Neuronal stem cell (in vitro differentiated cells): ENCODE measurements around the gene H2BW1.
"Not testable (repeated sequence)": the region's sequence is repeated elsewhere in the genome, so short reads cannot be mapped to it uniquely, and the experiment has no call there.

ENCODE experiments used
- DNase-seq: peaks from one replicate; pipeline ENCODE4 v3.0.0-alpha.2; 2013; ENCODE audit warnings: low spot score
- H2AFZ ChIP-seq: one replicate; pipeline ENCODE4 v1.6.1; 2013; ENCODE audit warnings: mild to moderate bottlenecking, low read length, inconsistent platforms
- H2AK5ac ChIP-seq: 2 replicates; pipeline ENCODE4 v1.6.1; 2013; ENCODE audit warnings: low read depth, mild to moderate bottlenecking, inconsistent platforms, low read length, moderate library complexity, mixed read lengths
- H2BK120ac ChIP-seq: 2 replicates; pipeline ENCODE4 v1.6.1; 2013; ENCODE audit warnings: low read depth, mild to moderate bottlenecking, inconsistent platforms, low read length, moderate library complexity, mixed read lengths
- H2BK12ac ChIP-seq: one replicate; pipeline ENCODE4 v1.6.1; 2013; ENCODE audit warnings: low read length, inconsistent platforms
- H2BK15ac ChIP-seq: 2 replicates; pipeline ENCODE4 v1.6.1; 2013; ENCODE audit warnings: mild to moderate bottlenecking, low read length, inconsistent platforms, mixed read lengths
- H2BK5ac ChIP-seq: one replicate; pipeline ENCODE4 v1.6.1; 2013; ENCODE audit warnings: inconsistent platforms, mild to moderate bottlenecking, low read length, moderate library complexity
- H3K14ac ChIP-seq: one replicate; pipeline ENCODE4 v1.6.1; 2013; ENCODE audit warnings: low read length, inconsistent platforms
- H3K18ac ChIP-seq: 2 replicates; pipeline ENCODE4 v1.6.1; 2013; ENCODE audit warnings: low read length, inconsistent platforms
- H3K23ac ChIP-seq: 2 replicates; pipeline ENCODE4 v1.6.1; 2013; ENCODE audit warnings: low read depth, mild to moderate bottlenecking, mixed read lengths, low read length, inconsistent platforms; ENCODE audit not compliant: poor library complexity
- H3K27ac ChIP-seq: replicated peaks from 3 replicates; pipeline ENCODE4 v1.5.1; 2013; ENCODE audit warnings: low read length, inconsistent platforms
- H3K27me3 ChIP-seq, 3 experiments: 2 replicates each; pipeline ENCODE4 v1.6.1; 2013; ENCODE audit warnings: low read length in 3 of 3, mild to moderate bottlenecking in 2 of 3, inconsistent platforms in 1 of 3, low read depth in 1 of 3, mixed read lengths in 1 of 3, moderate library complexity in 1 of 3; ENCODE audit not compliant: control insufficient read depth in 3 of 3, insufficient read depth in 3 of 3
- H3K36me3 ChIP-seq, 2 donors: replicated peaks in 1 of 2; 2 replicates each; pipeline ENCODE4 v1.6.1; 2013; ENCODE audit warnings: low read length in 2 of 2; ENCODE audit not compliant: control insufficient read depth in 2 of 2, insufficient read depth in 2 of 2
- H3K4ac ChIP-seq: 2 replicates; pipeline ENCODE4 v1.6.1; 2013; ENCODE audit warnings: inconsistent platforms, mild to moderate bottlenecking, low read length, moderate library complexity
- H3K4me1 ChIP-seq, 2 donors: 1 replicate in 1 of 2; 2 replicates in 1 of 2; pipeline ENCODE4 v1.6.1; 2013; ENCODE audit warnings: low read length in 2 of 2, low read depth in 1 of 2; ENCODE audit not compliant: control insufficient read depth in 2 of 2, insufficient read depth in 1 of 2
- H3K4me2 ChIP-seq: one replicate; pipeline ENCODE4 v1.6.1; 2013; ENCODE audit warnings: mild to moderate bottlenecking, low read length, inconsistent platforms; ENCODE audit not compliant: insufficient read depth, poor library complexity, severe bottlenecking
- H3K4me3 ChIP-seq, 2 donors: 2 replicates each; pipeline ENCODE4 v1.5.1; 2013; ENCODE audit warnings: low read length in 2 of 2, mild to moderate bottlenecking in 2 of 2, inconsistent platforms in 1 of 2, moderate library complexity in 1 of 2
- H3K79me1 ChIP-seq: one replicate; pipeline ENCODE4 v1.6.1; 2013; ENCODE audit warnings: low read depth, mild to moderate bottlenecking, inconsistent platforms, low read length, moderate library complexity
- H3K9ac ChIP-seq: one replicate; pipeline ENCODE4 v1.6.1; 2013; ENCODE audit warnings: mild to moderate bottlenecking, low read depth, low read length, inconsistent platforms; ENCODE audit not compliant: poor library complexity
- H3K9me3 ChIP-seq, 2 donors: replicated peaks in 1 of 2; 2 replicates each; pipeline versions ENCODE3 to v1.6.1; 2013; ENCODE audit warnings: low read length in 2 of 2, mild to moderate bottlenecking in 2 of 2, inconsistent platforms in 1 of 2, low read depth in 1 of 2, mixed read lengths in 1 of 2, moderate library complexity in 1 of 2; ENCODE audit not compliant: control insufficient read depth in 2 of 2, insufficient read depth in 1 of 2
- H4K8ac ChIP-seq: one replicate; pipeline ENCODE4 v1.6.1; 2013; ENCODE audit warnings: low read depth, mild to moderate bottlenecking, inconsistent platforms, low read length, moderate library complexity
- H4K91ac ChIP-seq: one replicate; pipeline ENCODE4 v1.6.1; 2013; ENCODE audit warnings: low read length, low read depth, mild to moderate bottlenecking, inconsistent platforms; ENCODE audit not compliant: poor library complexity
- WGBS, 2 donors: extraction: QIAGEN DNeasy Blood & Tissue Kit; methylation state at CpG; one replicate each; pipeline ENCODE4 v1.1.7; 2013; ENCODE audit warnings: missing lambda C conversion rate in 2 of 2, mixed read lengths in 1 of 2; ENCODE audit not compliant: insufficient read length in 2 of 2, insufficient replicate concordance in 1 of 2; ENCODE audit errors: extremely low coverage in 2 of 2; 5-methylcytosine and 5-hydroxymethylcytosine counted together

Gene H2BW1

DNA sequence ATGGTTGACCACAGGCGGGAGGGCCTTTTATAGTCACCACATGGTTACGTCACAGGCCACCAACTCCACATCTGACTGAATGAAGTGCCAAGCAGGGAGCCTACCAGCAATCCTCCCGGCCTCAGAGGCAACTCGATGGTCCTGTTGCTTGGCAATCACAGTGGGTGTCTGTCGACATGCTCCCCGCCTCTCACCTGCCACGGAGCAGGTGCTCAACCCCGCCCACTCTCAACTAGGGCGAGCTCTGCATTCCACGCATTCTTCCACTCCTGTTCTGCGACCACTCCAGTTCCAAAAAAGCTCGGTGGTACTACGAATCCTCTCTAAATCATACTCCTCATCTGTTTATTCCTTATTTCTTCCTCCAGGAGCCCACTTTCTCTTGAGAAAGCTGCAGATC is 30.0 kb downstream of the H2BW1 start:
- H4K91ac ChIP-seq, H2BK12ac ChIP-seq, H2AK5ac ChIP-seq, H3K4me1 ChIP-seq, H3K23ac ChIP-seq, H3K4me3 ChIP-seq, H3K4ac ChIP-seq, H3K9ac ChIP-seq, H2AFZ ChIP-seq, H3K27me3 ChIP-seq, DNase-seq, H2BK5ac ChIP-seq, H4K8ac ChIP-seq, H3K14ac ChIP-seq, H3K79me1 ChIP-seq, H2BK15ac ChIP-seq, H3K4me2 ChIP-seq, H3K36me3 ChIP-seq, H3K18ac ChIP-seq, H3K9me3 ChIP-seq, H3K27ac ChIP-seq, H2BK120ac ChIP-seq: not testable (repeated sequence)
- no CpG with 5 or more reads among the region's 13 CpGs for WGBS, 2 donors

DNA sequence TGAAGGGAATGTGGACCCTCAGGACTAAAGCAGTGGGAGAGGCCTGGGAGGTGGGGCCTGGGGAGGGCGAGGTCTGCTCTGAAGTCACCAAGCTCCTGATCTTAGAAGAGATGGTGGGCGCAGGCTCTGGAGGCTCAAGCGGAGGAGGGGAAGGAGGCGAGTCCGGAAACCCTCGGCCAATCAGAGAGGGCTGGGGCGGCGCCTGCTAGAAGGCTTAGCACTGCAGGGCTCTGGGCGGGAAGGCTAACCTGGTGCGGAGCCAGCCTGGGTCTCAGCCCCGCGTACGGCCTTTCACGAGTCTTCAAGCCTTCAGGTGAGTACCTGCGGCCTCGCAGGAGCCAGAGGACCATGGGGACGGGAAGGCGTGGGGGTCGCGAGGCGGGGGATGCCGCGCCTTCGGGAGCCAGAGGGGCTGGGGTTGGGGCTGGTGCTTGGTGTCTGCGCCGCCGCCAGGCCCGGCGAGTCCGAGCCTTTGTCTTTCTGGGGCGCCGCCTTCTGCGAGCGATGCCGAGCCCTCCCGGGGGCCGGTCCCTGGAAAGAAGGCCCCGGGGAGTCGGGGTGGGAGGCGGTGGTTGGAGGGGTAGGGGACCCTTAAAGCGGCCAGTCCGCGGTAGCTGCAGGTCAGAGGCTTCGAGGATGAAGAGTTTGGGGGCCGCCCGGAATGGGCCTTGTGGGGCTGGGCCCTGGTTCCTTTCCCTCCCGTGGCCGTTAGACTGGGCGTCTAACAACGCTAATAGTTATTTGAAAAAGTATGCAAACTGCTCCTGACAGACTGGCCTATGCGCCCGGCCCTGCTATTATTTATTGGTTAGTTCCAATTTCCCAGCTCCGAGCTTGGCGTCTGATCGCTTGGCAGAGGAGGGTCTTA is 50.9 kb downstream of the H2BW1 start, which contains the start of gene TMSB15B:
TSS of gene TMSB15B (plus strand) at position 217 of the 868 bp plus-strand sequence.
- not testable (repeated sequence) for H3K27me3 ChIP-seq, H3K18ac ChIP-seq, H4K8ac ChIP-seq, H2AK5ac ChIP-seq, H3K4me3 ChIP-seq, H2BK120ac ChIP-seq, H2AFZ ChIP-seq, DNase-seq, H3K9ac ChIP-seq, H3K4me2 ChIP-seq, H2BK15ac ChIP-seq, H2BK12ac ChIP-seq, H3K4me1 ChIP-seq, H2BK5ac ChIP-seq, H3K36me3 ChIP-seq, H3K14ac ChIP-seq, H3K23ac ChIP-seq, H3K9me3 ChIP-seq, H3K79me1 ChIP-seq, H3K4ac ChIP-seq, H4K91ac ChIP-seq, H3K27ac ChIP-seq
- WGBS, 2 donors, result no CpG with 5 or more reads among the region's 55 CpGs
